HEK293 (cell line): Measurements from ENCODE around the gene FHIT.

Experiments used
- CTCF ChIA-PET: fragments of 350-600 bp; formaldehyde crosslinking; extraction: SDS; loops from one replicate; lab custom pipeline; 2021; ENCODE audit warnings: antibody characterized with exemption; lab: Yijun Ruan, JAX
- POLR2A ChIA-PET: fragments of 300-600 bp; formaldehyde crosslinking; extraction: SDS; loops from one replicate; lab custom pipeline; 2020; ENCODE audit warnings: antibody characterized with exemption, inconsistent platforms; lab: Yijun Ruan, JAX
- H3K27ac ChIP-seq: fragments of 200-500 bp; sonication (Bioruptor generic); 2 replicates; pipeline ENCODE4 v1.5.1; 2014; ENCODE audit warnings: low read depth, low read length, control low read depth, inconsistent platforms; ENCODE audit errors: extremely low read depth
- H3K36me3 ChIP-seq, 2 experiments: fragments of 200-500 bp in 1 of 2; sonication (Bioruptor generic) in 1 of 2; 1 replicate in 1 of 2; 2 replicates in 1 of 2; pipeline ENCODE4 v1.5.1; 2014 to 2017; ENCODE audit warnings: inconsistent platforms in 2 of 2, low read length in 2 of 2; ENCODE audit not compliant: control insufficient read depth in 2 of 2, insufficient read depth in 1 of 2
- H3K4me1 ChIP-seq: fragments of 200-500 bp; sonication (Bioruptor generic); 2 replicates; pipeline ENCODE4 v1.5.1; 2014; ENCODE audit warnings: mild to moderate bottlenecking, low read length, inconsistent platforms; ENCODE audit not compliant: control insufficient read depth, insufficient read depth
- H3K4me3 ChIP-seq: 2 replicates; pipeline ENCODE4 v1.5.1; 2011; ENCODE audit warnings: low read depth, mild to moderate bottlenecking, control low read depth, low read length, moderate library complexity
- H3K9me3 ChIP-seq: fragments of 200-500 bp; sonication (Bioruptor generic); 2 replicates; pipeline ENCODE4 v1.5.1; 2014; ENCODE audit warnings: low read depth, low read length, inconsistent platforms; ENCODE audit not compliant: control insufficient read depth, insufficient read depth
- EGR2 ChIP-seq: fragments of 450-650 bp; formaldehyde crosslinking; IDR thresholded peaks from 2 replicates; pipeline ENCODE4 v1.5.1; 2016; ENCODE audit warnings: low read depth, missing biosample characterization, missing genetic modification characterization
- GLIS1 ChIP-seq: fragments of 450-650 bp; formaldehyde crosslinking; IDR thresholded peaks from 2 replicates; pipeline ENCODE4 v1.5.1; 2016; ENCODE audit warnings: missing biosample characterization, missing genetic modification characterization
- HOXA7 ChIP-seq: sonication (generic); formaldehyde crosslinking; IDR thresholded peaks from 2 replicates; pipeline ENCODE4 v1.8.1; 2022; ENCODE audit warnings: missing genetic modification reagents, borderline replicate concordance
- PBX3 ChIP-seq: sonication (generic); formaldehyde crosslinking; IDR thresholded peaks from 2 replicates; pipeline ENCODE4 v1.8.1; 2022; ENCODE audit warnings: mild to moderate bottlenecking, moderate library complexity, missing genetic modification reagents
- PRDM1 ChIP-seq: fragments of 450-650 bp; formaldehyde crosslinking; IDR thresholded peaks from 2 replicates; pipeline ENCODE4; 2016; ENCODE audit warnings: missing biosample characterization, missing genetic modification characterization
- PRDM2 ChIP-seq: fragments of 450-650 bp; formaldehyde crosslinking; IDR thresholded peaks from 2 replicates; pipeline ENCODE4 v1.5.1; 2016; ENCODE audit warnings: missing biosample characterization, missing genetic modification characterization, borderline replicate concordance
- RBAK ChIP-seq: fragments of 450-650 bp; formaldehyde crosslinking; IDR thresholded peaks from 2 replicates; pipeline ENCODE4 v1.5.1; 2016; ENCODE audit warnings: missing biosample characterization, missing genetic modification characterization
- TCF7L2 ChIP-seq: IDR thresholded peaks from 2 replicates; pipeline ENCODE4 v1.6.1; 2011; ENCODE audit warnings: low read depth, mild to moderate bottlenecking, inconsistent platforms, low read length, moderate library complexity, borderline replicate concordance
- ZFP41 ChIP-seq: fragments of 450-650 bp; formaldehyde crosslinking; IDR thresholded peaks from 2 replicates; pipeline ENCODE4 v1.5.1; 2016; ENCODE audit warnings: missing biosample characterization, missing genetic modification characterization, borderline replicate concordance
- ZNF112 ChIP-seq: fragments of 450-650 bp; formaldehyde crosslinking; IDR thresholded peaks from 2 replicates; pipeline ENCODE4 v1.5.0; 2017; ENCODE audit warnings: missing biosample characterization, missing genetic modification characterization
- ZNF133 ChIP-seq: fragments of 450-650 bp; formaldehyde crosslinking; IDR thresholded peaks from 2 replicates; pipeline ENCODE4 v1.5.1; 2016; ENCODE audit warnings: missing biosample characterization, missing genetic modification characterization
- ZNF155 ChIP-seq: fragments of 450-650 bp; formaldehyde crosslinking; IDR thresholded peaks from 2 replicates; pipeline ENCODE4 v1.5.1; 2016; ENCODE audit warnings: missing biosample characterization, missing genetic modification characterization
- ZNF169 ChIP-seq: fragments of 450-650 bp; formaldehyde crosslinking; IDR thresholded peaks from 2 replicates; pipeline ENCODE4 v1.5.1; 2016; ENCODE audit warnings: missing biosample characterization, missing genetic modification characterization
- ZNF175 ChIP-seq: fragments of 450-650 bp; formaldehyde crosslinking; IDR thresholded peaks from 2 replicates; pipeline ENCODE4 v1.5.1; 2016; ENCODE audit warnings: missing biosample characterization, missing genetic modification characterization
- ZNF311 ChIP-seq: fragments of 450-650 bp; formaldehyde crosslinking; IDR thresholded peaks from 2 replicates; pipeline ENCODE4 v1.5.1; 2017; ENCODE audit warnings: missing biosample characterization, missing genetic modification characterization, borderline replicate concordance
- ZNF366 ChIP-seq: fragments of 450-650 bp; formaldehyde crosslinking; conservative IDR thresholded peaks from 2 replicates; pipeline ENCODE4 v1.5.1; 2016; ENCODE audit warnings: missing biosample characterization, missing genetic modification characterization
- ZNF398 ChIP-seq: fragments of 450-650 bp; formaldehyde crosslinking; IDR thresholded peaks from 2 replicates; pipeline ENCODE4 v1.5.1; 2017; ENCODE audit warnings: missing biosample characterization, missing genetic modification characterization
- ZNF404 ChIP-seq: fragments of 450-650 bp; formaldehyde crosslinking; IDR thresholded peaks from 2 replicates; pipeline ENCODE4 v1.5.1; 2017; ENCODE audit warnings: missing biosample characterization, missing genetic modification characterization
- ZNF501 ChIP-seq: fragments of 450-650 bp; formaldehyde crosslinking; IDR thresholded peaks from 2 replicates; pipeline ENCODE4 v1.5.1; 2016; ENCODE audit warnings: missing biosample characterization, missing genetic modification characterization
- ZNF530 ChIP-seq: fragments of 450-650 bp; formaldehyde crosslinking; IDR thresholded peaks from 2 replicates; pipeline ENCODE4 v1.5.1; 2016; ENCODE audit warnings: low read depth, missing biosample characterization, missing genetic modification characterization
- ZNF76 ChIP-seq: fragments of 450-650 bp; formaldehyde crosslinking; IDR thresholded peaks from 2 replicates; pipeline ENCODE4; 2016; ENCODE audit warnings: low read depth, missing biosample characterization, missing genetic modification characterization, borderline replicate concordance
- ZSCAN23 ChIP-seq: fragments of 450-650 bp; formaldehyde crosslinking; IDR thresholded peaks from 2 replicates; pipeline ENCODE4 v1.5.1; 2016; ENCODE audit warnings: missing biosample characterization, missing genetic modification characterization
- ZSCAN30 ChIP-seq: fragments of 450-650 bp; IDR thresholded peaks from 2 replicates; pipeline ENCODE4 v1.5.1; 2018; ENCODE audit warnings: missing biosample characterization, mild to moderate bottlenecking, missing genetic modification characterization, moderate library complexity
- TF ChIP-seq, protein P1 (sequence below): fragments of 450-650 bp; formaldehyde crosslinking; IDR thresholded peaks from 2 replicates; pipeline ENCODE4; 2016; ENCODE audit warnings: missing biosample characterization, missing genetic modification characterization
- TF ChIP-seq, protein P2 (sequence below): fragments of 450-650 bp; formaldehyde crosslinking; IDR thresholded peaks from 2 replicates; pipeline ENCODE4 v1.5.1; 2017; ENCODE audit warnings: missing biosample characterization, missing genetic modification characterization
- TF ChIP-seq, protein P3 (sequence below): fragments of 450-650 bp; formaldehyde crosslinking; IDR thresholded peaks from 2 replicates; pipeline ENCODE4 v1.5.1; 2016; ENCODE audit warnings: missing biosample characterization, missing genetic modification characterization

The FHIT gene

DNA sequence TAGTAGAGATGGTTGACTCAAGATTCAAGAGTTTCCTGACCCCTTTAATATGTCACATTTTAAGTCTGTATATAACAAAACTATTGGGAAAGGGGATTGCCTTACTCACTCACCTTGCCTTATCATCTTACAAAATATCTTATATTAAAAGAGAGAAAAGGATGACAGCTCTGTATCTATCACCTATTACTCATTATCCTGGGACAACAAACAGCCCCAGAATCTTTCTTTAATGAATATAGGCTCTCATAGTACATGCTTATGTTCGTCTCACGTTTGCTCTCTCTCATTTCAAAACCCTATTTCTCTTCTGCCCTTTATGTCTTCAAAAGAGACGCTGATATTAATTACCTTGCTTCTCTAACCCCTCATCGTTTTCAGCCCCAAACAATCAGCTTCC lies 1178.0 kb downstream of the FHIT start (continued):
- TF ChIP-seq ZNF398 (tag by site-specific recombination): no peak
- no peak for TF ChIP-seq HOXA7 (CRISPR knock-in tag)
- no peak for TF ChIP-seq TCF7L2
- TF ChIP-seq ZSCAN30: no peak
- no peak for TF ChIP-seq ZNF501
- no peak for TF ChIP-seq PRDM2 (tag by site-specific recombination)
- no peak for TF ChIP-seq ZNF311 (tag by site-specific recombination)
- TF ChIP-seq ZNF112 (tag by site-specific recombination): no peak
- TF ChIP-seq GLIS1: no peak
- TF ChIP-seq ZNF155: no peak
- TF ChIP-seq, protein P1, sequence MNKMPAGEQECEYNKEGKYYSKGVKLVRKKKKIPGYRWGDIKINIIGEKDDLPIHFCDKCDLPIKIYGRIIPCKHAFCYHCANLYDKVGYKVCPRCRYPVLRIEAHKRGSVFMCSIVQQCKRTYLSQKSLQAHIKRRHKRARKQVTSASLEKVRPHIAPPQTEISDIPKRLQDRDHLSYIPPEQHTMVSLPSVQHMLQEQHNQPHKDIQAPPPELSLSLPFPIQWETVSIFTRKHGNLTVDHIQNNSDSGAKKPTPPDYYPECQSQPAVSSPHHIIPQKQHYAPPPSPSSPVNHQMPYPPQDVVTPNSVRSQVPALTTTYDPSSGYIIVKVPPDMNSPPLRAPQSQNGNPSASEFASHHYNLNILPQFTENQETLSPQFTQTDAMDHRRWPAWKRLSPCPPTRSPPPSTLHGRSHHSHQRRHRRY: no peak

GRCh38 chr3:60070366-60070765 lies 1180.9 kb downstream of the FHIT start:
- no peaks in the 10 kb centered on the region for H3K4me1 ChIP-seq
- no peak overlapping the region for H3K4me3 ChIP-seq
- no peaks in the 10 kb centered on the region for H3K36me3 ChIP-seq
- ChIA-PET CTCF (no interaction called here), POLR2A (no interaction called here)
- H3K9me3 ChIP-seq: no peaks in the 10 kb centered on the region
- no peak overlapping the region for H3K27ac ChIP-seq
- TF ChIP-seq ZNF175 (tag by site-specific recombination) (no peak), ZNF76 (no peak), ZNF530 (tag by site-specific recombination) (no peak), PRDM1 (tag by site-specific recombination) (no peak), ZNF366 (tag by site-specific recombination) (no peak), ZFP41 (tag by site-specific recombination) (no peak), ZSCAN23 (tag by site-specific recombination) (no peak), ZNF169 (tag by site-specific recombination) (no peak), PBX3 (CRISPR knock-in tag) (no peak), EGR2 (no peak), ZNF133 (tag by site-specific recombination) (no peak), RBAK (no peak), ZNF404 (tag by site-specific recombination) (no peak)
- TF ChIP-seq, protein P2, sequence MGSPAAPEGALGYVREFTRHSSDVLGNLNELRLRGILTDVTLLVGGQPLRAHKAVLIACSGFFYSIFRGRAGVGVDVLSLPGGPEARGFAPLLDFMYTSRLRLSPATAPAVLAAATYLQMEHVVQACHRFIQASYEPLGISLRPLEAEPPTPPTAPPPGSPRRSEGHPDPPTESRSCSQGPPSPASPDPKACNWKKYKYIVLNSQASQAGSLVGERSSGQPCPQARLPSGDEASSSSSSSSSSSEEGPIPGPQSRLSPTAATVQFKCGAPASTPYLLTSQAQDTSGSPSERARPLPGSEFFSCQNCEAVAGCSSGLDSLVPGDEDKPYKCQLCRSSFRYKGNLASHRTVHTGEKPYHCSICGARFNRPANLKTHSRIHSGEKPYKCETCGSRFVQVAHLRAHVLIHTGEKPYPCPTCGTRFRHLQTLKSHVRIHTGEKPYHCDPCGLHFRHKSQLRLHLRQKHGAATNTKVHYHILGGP (tag by site-specific recombination): no peak
- TF ChIP-seq, protein P3, sequence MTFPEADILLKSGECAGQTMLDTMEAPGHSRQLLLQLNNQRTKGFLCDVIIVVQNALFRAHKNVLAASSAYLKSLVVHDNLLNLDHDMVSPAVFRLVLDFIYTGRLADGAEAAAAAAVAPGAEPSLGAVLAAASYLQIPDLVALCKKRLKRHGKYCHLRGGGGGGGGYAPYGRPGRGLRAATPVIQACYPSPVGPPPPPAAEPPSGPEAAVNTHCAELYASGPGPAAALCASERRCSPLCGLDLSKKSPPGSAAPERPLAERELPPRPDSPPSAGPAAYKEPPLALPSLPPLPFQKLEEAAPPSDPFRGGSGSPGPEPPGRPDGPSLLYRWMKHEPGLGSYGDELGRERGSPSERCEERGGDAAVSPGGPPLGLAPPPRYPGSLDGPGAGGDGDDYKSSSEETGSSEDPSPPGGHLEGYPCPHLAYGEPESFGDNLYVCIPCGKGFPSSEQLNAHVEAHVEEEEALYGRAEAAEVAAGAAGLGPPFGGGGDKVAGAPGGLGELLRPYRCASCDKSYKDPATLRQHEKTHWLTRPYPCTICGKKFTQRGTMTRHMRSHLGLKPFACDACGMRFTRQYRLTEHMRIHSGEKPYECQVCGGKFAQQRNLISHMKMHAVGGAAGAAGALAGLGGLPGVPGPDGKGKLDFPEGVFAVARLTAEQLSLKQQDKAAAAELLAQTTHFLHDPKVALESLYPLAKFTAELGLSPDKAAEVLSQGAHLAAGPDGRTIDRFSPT: no peak
